SK-N-SH treated with all-trans-retinoic acid at 6 μM for 48 hours (cell line): ENCODE measurements around the gene KRT72.

ENCODE experiments used
- ATAC-seq: fragments of 200-7000 bp; cut with Tn5 transposase; 3 replicates; pipeline ENCODE4 v1.9.1; 2020; ENCODE audit warnings: mild to moderate bottlenecking, moderate library complexity
- ARNTL ChIP-seq: fragments of 450-650 bp; formaldehyde crosslinking; IDR thresholded peaks from 2 replicates; pipeline ENCODE4 v1.5.0; 2020; ENCODE audit warnings: low read depth, mild to moderate bottlenecking, moderate library complexity, borderline replicate concordance
- BACH2 ChIP-seq: fragments of 250-450 bp; sonication (Bioruptor Pico); IDR thresholded peaks from 2 replicates; pipeline ENCODE4 v1.9.0; 2021; ENCODE audit warnings: mild to moderate bottlenecking, borderline replicate concordance
- CSDC2 ChIP-seq: fragments of 250-450 bp; sonication (Bioruptor Pico); IDR thresholded peaks from 2 replicates; pipeline ENCODE4 v1.5.0; 2020; ENCODE audit warnings: mild to moderate bottlenecking, moderate library complexity
- ESRRG ChIP-seq: fragments of 250-450 bp; sonication (Bioruptor Pico); IDR thresholded peaks from 2 replicates; pipeline ENCODE4 v1.6.1; 2021; ENCODE audit warnings: mild to moderate bottlenecking
- GLIS3 ChIP-seq: fragments of 250-450 bp; sonication (Bioruptor Pico); IDR thresholded peaks from 2 replicates; pipeline ENCODE4 v1.5.0; 2020; ENCODE audit warnings: mild to moderate bottlenecking, moderate library complexity
- ISL1 ChIP-seq: fragments of 250-450 bp; sonication (Bioruptor Pico); IDR thresholded peaks from 2 replicates; pipeline ENCODE4 v2.1.2; 2022; ENCODE audit warnings: mild to moderate bottlenecking, moderate library complexity
- OSR1 ChIP-seq: fragments of 250-450 bp; sonication (Bioruptor Pico); IDR thresholded peaks from 2 replicates; pipeline ENCODE4 v1.8.0; 2022; ENCODE audit warnings: moderate library complexity, mild to moderate bottlenecking, inconsistent platforms
- PATZ1 ChIP-seq: fragments of 250-450 bp; sonication (Bioruptor Pico); IDR thresholded peaks from 2 replicates; pipeline ENCODE4 v1.8.0; 2020; ENCODE audit warnings: mild to moderate bottlenecking, moderate library complexity, borderline replicate concordance
- POU6F1 ChIP-seq: fragments of 250-450 bp; sonication (Bioruptor Pico); IDR thresholded peaks from 2 replicates; pipeline ENCODE4 v1.8.0; 2021; ENCODE audit warnings: low read depth, mild to moderate bottlenecking, moderate library complexity, borderline replicate concordance
- PPARA ChIP-seq: fragments of 250-450 bp; sonication (Bioruptor Pico); IDR thresholded peaks from 2 replicates; pipeline ENCODE4 v1.5.0; 2020; ENCODE audit warnings: mild to moderate bottlenecking, borderline replicate concordance
- RARB ChIP-seq: fragments of 250-450 bp; sonication (Bioruptor Pico); IDR thresholded peaks from 2 replicates; pipeline ENCODE4 v1.8.0; 2021; ENCODE audit warnings: mild to moderate bottlenecking, moderate library complexity
- SNAI2 ChIP-seq: fragments of 250-450 bp; sonication (Bioruptor Pico); IDR thresholded peaks from 2 replicates; pipeline ENCODE4 v1.5.0; 2020; ENCODE audit warnings: mild to moderate bottlenecking, moderate library complexity
- TCF4 ChIP-seq: fragments of 250-450 bp; sonication (Bioruptor Pico); IDR thresholded peaks from 2 replicates; pipeline ENCODE4 v1.8.0; 2021; ENCODE audit warnings: mild to moderate bottlenecking, moderate library complexity, borderline replicate concordance
- TOX ChIP-seq: fragments of 250-450 bp; sonication (Bioruptor Pico); IDR thresholded peaks from 2 replicates; pipeline ENCODE4 v1.8.0; 2021; ENCODE audit warnings: mild to moderate bottlenecking, moderate library complexity, borderline replicate concordance
- TSHZ2 ChIP-seq: fragments of 250-450 bp; sonication (Bioruptor Pico); IDR thresholded peaks from 2 replicates; pipeline ENCODE4 v1.5.0; 2020; ENCODE audit warnings: mild to moderate bottlenecking, moderate library complexity
- ZC3H10 ChIP-seq: fragments of 250-450 bp; sonication (Bioruptor Pico); IDR thresholded peaks from 2 replicates; pipeline ENCODE4 v1.5.1; 2021; ENCODE audit warnings: mild to moderate bottlenecking, moderate library complexity
- ZFP3 ChIP-seq: fragments of 250-450 bp; sonication (Bioruptor Pico); IDR thresholded peaks from 2 replicates; pipeline ENCODE4 v1.5.0; 2020; ENCODE audit warnings: mild to moderate bottlenecking, moderate library complexity
- ZFP30 ChIP-seq: fragments of 450-650 bp; formaldehyde crosslinking; IDR thresholded peaks from 2 replicates; pipeline ENCODE4 v1.5.0; 2022; ENCODE audit warnings: mild to moderate bottlenecking, moderate library complexity
- ZNF565 ChIP-seq: fragments of 450-650 bp; formaldehyde crosslinking; conservative IDR thresholded peaks from 2 replicates; pipeline ENCODE4 v1.5.0; 2020; ENCODE audit warnings: low read depth, mild to moderate bottlenecking, moderate library complexity
- ZNF70 ChIP-seq: fragments of 450-650 bp; formaldehyde crosslinking; IDR thresholded peaks from 2 replicates; pipeline ENCODE4 v1.5.0; 2020; ENCODE audit warnings: mild to moderate bottlenecking, moderate library complexity
- ZNF8 ChIP-seq: fragments of 450-650 bp; formaldehyde crosslinking; IDR thresholded peaks from 2 replicates; pipeline ENCODE4 v1.5.0; 2020; ENCODE audit warnings: mild to moderate bottlenecking, moderate library complexity
- TF ChIP-seq, protein P1 (sequence below): fragments of 250-450 bp; sonication (Bioruptor Pico); IDR thresholded peaks from 2 replicates; pipeline ENCODE4 v1.5.1; 2020; ENCODE audit warnings: low read depth, mild to moderate bottlenecking, moderate library complexity

Gene KRT72

GRCh38 chr12:52540531-52540930 is 60.7 kb downstream of the KRT72 start:
- no peak for ATAC-seq
- TF ChIP-seq TOX (CRISPR knock-in tag), result no peak
- TF ChIP-seq ZC3H10, result no peak
- no peak for TF ChIP-seq GLIS3
- TF ChIP-seq TCF4 (CRISPR knock-in tag), result no peak
- TF ChIP-seq POU6F1, result no peak
- TF ChIP-seq, protein P1, sequence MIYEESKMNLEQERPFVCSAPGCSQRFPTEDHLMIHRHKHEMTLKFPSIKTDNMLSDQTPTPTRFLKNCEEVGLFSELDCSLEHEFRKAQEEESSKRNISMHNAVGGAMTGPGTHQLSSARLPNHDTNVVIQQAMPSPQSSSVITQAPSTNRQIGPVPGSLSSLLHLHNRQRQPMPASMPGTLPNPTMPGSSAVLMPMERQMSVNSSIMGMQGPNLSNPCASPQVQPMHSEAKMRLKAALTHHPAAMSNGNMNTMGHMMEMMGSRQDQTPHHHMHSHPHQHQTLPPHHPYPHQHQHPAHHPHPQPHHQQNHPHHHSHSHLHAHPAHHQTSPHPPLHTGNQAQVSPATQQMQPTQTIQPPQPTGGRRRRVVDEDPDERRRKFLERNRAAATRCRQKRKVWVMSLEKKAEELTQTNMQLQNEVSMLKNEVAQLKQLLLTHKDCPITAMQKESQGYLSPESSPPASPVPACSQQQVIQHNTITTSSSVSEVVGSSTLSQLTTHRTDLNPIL (CRISPR knock-in tag), result no peak

GRCh38 chr12:52539821-52540173 is 61.5 kb downstream of the KRT72 start:
- TF ChIP-seq ZNF565 (no peak), ISL1 (CRISPR knock-in tag) (no peak), ZNF8 (CRISPR knock-in tag) (no peak), OSR1 (CRISPR knock-in tag) (no peak)
- ATAC-seq, result no peak

GRCh38 chr12:52539083-52539820 is 62.0 kb downstream of the KRT72 start:
- ATAC-seq, result no peak
- TF ChIP-seq TOX (CRISPR knock-in tag) (no peak), OSR1 (CRISPR knock-in tag) (no peak), POU6F1 (no peak), ARNTL (CRISPR knock-in tag) (no peak), CSDC2 (no peak), BACH2 (CRISPR knock-in tag) (no peak), ISL1 (CRISPR knock-in tag) (no peak), ZNF8 (CRISPR knock-in tag) (no peak), TSHZ2 (CRISPR knock-in tag) (no peak), ZNF70 (CRISPR knock-in tag) (no peak), PPARA (no peak), RARB (CRISPR knock-in tag) (no peak), ZFP30 (CRISPR knock-in tag) (no peak), ZFP3 (CRISPR knock-in tag) (no peak), ZNF565 (no peak), GLIS3 (no peak), ZC3H10 (no peak), PATZ1 (CRISPR knock-in tag) (no peak), ESRRG (CRISPR knock-in tag) (no peak), SNAI2 (CRISPR knock-in tag) (no peak)
- TF ChIP-seq, all 23 proteins: peak for 0
